OCI-LY1 (cell line): Measurements from ENCODE around the gene NUP210L.
"Not testable (repeated sequence)": the region's sequence is repeated elsewhere in the genome, so short reads cannot be mapped to it uniquely, and the experiment has no call there.

Experiments
- H2AFZ ChIP-seq: fragments of 200-600 bp; sonication (generic), shearing (Covaris generic); 2 replicates; pipeline ENCODE4 v1.6.0; 2014; ENCODE audit warnings: antibody characterized with exemption, mild to moderate bottlenecking, low read length
- H3F3A ChIP-seq: fragments of 200-600 bp; sonication (generic), shearing (Covaris generic); 2 replicates; pipeline ENCODE4 v1.6.0; 2014; ENCODE audit warnings: mild to moderate bottlenecking, antibody characterized with exemption, low read length, moderate library complexity; ENCODE audit not compliant: insufficient read depth
- H3K27ac ChIP-seq: fragments of 200-600 bp; sonication (generic); 2 replicates; pipeline ENCODE4 v1.5.1; 2014; ENCODE audit warnings: low read length, mixed run types, mild to moderate bottlenecking, low read depth; ENCODE audit not compliant: poor library complexity, severe bottlenecking
- H3K27me3 ChIP-seq: fragments of 200-600 bp; sonication (generic); 2 replicates; pipeline ENCODE4 v1.6.0; 2014; ENCODE audit warnings: antibody characterized with exemption, mild to moderate bottlenecking, low read length, moderate library complexity; ENCODE audit not compliant: insufficient read depth
- H3K36me3 ChIP-seq: fragments of 200-600 bp; sonication (generic); 2 replicates; pipeline ENCODE4 v1.6.1; 2014; ENCODE audit warnings: mild to moderate bottlenecking, antibody characterized with exemption, low read length, moderate library complexity, mixed read lengths; ENCODE audit not compliant: insufficient read depth
- H3K4me1 ChIP-seq: fragments of 200-600 bp; sonication (generic); 2 replicates; pipeline ENCODE4 v1.5.1; 2014; ENCODE audit warnings: mild to moderate bottlenecking, low read length, moderate library complexity; ENCODE audit not compliant: insufficient read depth, severe bottlenecking
- H3K4me2 ChIP-seq: fragments of 200-600 bp; sonication (generic), shearing (Covaris generic); 2 replicates; pipeline ENCODE4 v1.6.1; 2014; ENCODE audit warnings: low read length
- H3K4me3 ChIP-seq: fragments of 200-600 bp; sonication (generic); 2 replicates; pipeline ENCODE4 v1.5.1; 2014; ENCODE audit warnings: low read length, low read depth, mild to moderate bottlenecking, mixed read lengths; ENCODE audit not compliant: poor library complexity, severe bottlenecking
- H3K79me2 ChIP-seq: fragments of 200-600 bp; shearing (Covaris generic); 2 replicates; pipeline ENCODE4 v1.6.1; 2016; ENCODE audit warnings: mixed run types, low read length, mixed read lengths; ENCODE audit not compliant: insufficient read depth
- H3K9ac ChIP-seq: fragments of 200-600 bp; sonication (generic), shearing (Covaris generic); 2 replicates; pipeline ENCODE4 v1.6.1; 2014; ENCODE audit warnings: mild to moderate bottlenecking, low read length, mixed read lengths
- H3K9me2 ChIP-seq: fragments of 200-600 bp; sonication (generic), shearing (Covaris generic); 2 replicates; pipeline ENCODE4 v1.6.1; 2014; ENCODE audit warnings: low read depth, mild to moderate bottlenecking, low read length, mixed read lengths
- H3K9me3 ChIP-seq: fragments of 200-600 bp; shearing (Covaris generic); 2 replicates; pipeline ENCODE4 v1.6.1; 2014; ENCODE audit warnings: low read length, mixed read lengths
- H4K20me1 ChIP-seq: fragments of 200-600 bp; sonication (generic), shearing (Covaris generic); 2 replicates; pipeline ENCODE4 v1.6.0; 2016; ENCODE audit warnings: mild to moderate bottlenecking, low read length; ENCODE audit not compliant: insufficient read depth
- CTCF ChIP-seq: fragments of 200-600 bp; sonication (generic), shearing (Covaris generic); IDR thresholded peaks from 2 replicates; pipeline ENCODE4 v1.5.1; 2017; ENCODE audit warnings: mild to moderate bottlenecking, antibody characterized with exemption, low read length, moderate library complexity, mixed read lengths
- EZH2 ChIP-seq: fragments of 200-600 bp; sonication (generic), shearing (Covaris generic); IDR thresholded peaks from 2 replicates; pipeline ENCODE4 v1.8.0; 2017; ENCODE audit warnings: borderline replicate concordance, mixed run types, mild to moderate bottlenecking, antibody characterized with exemption, low read length, moderate library complexity, mixed read lengths

The NUP210L gene

DNA sequence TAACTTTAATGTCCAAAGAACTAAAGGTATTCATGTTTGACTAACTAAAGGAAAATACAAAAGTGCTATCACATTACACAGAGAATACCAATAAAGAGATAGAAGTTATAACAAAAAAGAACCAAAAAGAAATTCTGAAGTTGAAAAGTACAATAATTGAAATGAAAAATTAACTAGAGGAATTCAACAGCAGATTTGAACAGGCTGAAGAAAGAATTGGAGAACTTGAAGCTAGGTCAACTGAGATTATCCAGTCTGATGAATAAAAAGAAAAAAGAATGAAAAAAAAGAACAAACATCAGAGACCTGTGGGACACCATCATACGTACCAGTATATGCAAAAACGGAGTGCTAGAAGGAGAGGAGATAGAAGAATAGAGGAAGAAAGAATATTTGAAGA, 78.5 kb downstream of the NUP210L start:
- Histone ChIP-seq H3K27me3 (no peaks in the 10 kb centered on the region), H3K27ac (no peak overlapping the region), H3K4me1 (no peaks in the 10 kb centered on the region), H3K4me2 (no peak overlapping the region), H3K4me3 (no peak overlapping the region), H3K36me3 (no peaks in the 10 kb centered on the region), H3K9me2 (no peaks in the 10 kb centered on the region), H4K20me1 (no peaks in the 10 kb centered on the region), H3K9ac (no peak overlapping the region), H3K79me2 (no peaks in the 10 kb centered on the region), H2AFZ (no peak overlapping the region), H3F3A (no peaks in the 10 kb centered on the region), H3K9me3 (no peaks in the 10 kb centered on the region)
- TF ChIP-seq EZH2 = no peak

GRCh38 chr1:154075746-154076145, 79.1 kb downstream of the NUP210L start:
- Histone ChIP-seq H2AFZ (no peak overlapping the region), H3K4me1 (no peaks in the 10 kb centered on the region), H3K4me3 (no peak overlapping the region), H3K9ac (no peak overlapping the region), H3F3A (no peaks in the 10 kb centered on the region), H3K27me3 (no peaks in the 10 kb centered on the region), H3K9me3 (no peaks in the 10 kb centered on the region), H3K4me2 (no peak overlapping the region), H3K27ac (no peak overlapping the region), H4K20me1 (no peaks in the 10 kb centered on the region), H3K79me2 (no peaks in the 10 kb centered on the region), H3K36me3 (no peaks in the 10 kb centered on the region), H3K9me2 (no peaks in the 10 kb centered on the region)
- TF ChIP-seq CTCF = no peak

DNA sequence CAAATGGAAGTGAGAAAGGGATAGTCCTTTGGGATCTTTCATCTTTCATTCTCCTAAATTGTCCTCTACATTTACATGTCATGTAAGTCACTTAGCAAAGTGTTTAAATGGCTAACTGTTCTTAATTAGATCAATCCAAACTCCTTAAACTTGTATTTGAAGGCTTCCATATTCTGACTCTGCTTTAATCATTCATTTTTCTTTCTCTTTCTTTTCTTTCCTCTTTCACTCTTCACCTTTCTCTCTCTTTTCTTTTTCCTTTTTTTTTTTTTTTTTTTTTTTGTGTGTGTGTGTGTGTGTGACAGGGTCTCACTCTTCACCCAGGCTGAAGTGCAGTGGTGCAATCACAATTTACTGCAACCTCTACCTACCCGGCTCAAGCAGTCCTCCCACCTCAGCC, 92.6 kb downstream of the NUP210L start:
- H3K4me2 ChIP-seq = no peak overlapping the region
- H3K4me3 ChIP-seq = no peak overlapping the region
- TF ChIP-seq EZH2 (no peak), CTCF (no peak)
- H3K9me3 ChIP-seq = no peaks in the 10 kb centered on the region
- no peaks in the 10 kb centered on the region for H3K79me2 ChIP-seq
- no peaks in the 10 kb centered on the region for H4K20me1 ChIP-seq
- no peaks in the 10 kb centered on the region for H3K9me2 ChIP-seq
- H3K9ac ChIP-seq = no peak overlapping the region
- no peaks in the 10 kb centered on the region for H3F3A ChIP-seq
- H3K27me3 ChIP-seq = no peaks in the 10 kb centered on the region
- H3K4me1 ChIP-seq = no peaks in the 10 kb centered on the region
- no peaks in the 10 kb centered on the region for H3K36me3 ChIP-seq
- H2AFZ ChIP-seq = no peak overlapping the region
- H3K27ac ChIP-seq = no peak overlapping the region

DNA sequence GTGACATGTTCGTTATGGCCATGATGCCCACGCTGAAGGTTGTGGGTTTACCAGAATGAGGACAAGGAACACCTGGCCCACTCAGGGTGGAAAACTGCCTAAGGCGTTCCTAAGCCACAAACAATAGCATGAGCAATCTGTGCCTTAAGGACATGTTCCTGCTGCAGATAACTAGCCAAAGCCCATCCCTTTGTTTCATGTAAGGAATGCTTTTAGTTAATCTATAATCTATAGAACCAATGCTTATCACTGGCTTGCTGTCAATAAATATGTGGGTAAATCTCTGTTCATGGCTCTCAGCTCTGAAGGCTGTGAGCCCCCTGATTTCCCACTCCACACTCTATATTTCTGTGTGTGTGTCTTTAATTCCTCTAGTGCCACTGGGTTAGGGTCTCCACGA, 107.4 kb downstream of the NUP210L start:
- not testable (repeated sequence) for H3K9me3 ChIP-seq, H3K4me2 ChIP-seq, H3K27ac ChIP-seq, H3K4me3 ChIP-seq, H3F3A ChIP-seq, H3K79me2 ChIP-seq, H3K36me3 ChIP-seq, H3K9ac ChIP-seq, H3K9me2 ChIP-seq, H4K20me1 ChIP-seq, H3K4me1 ChIP-seq, H2AFZ ChIP-seq, H3K27me3 ChIP-seq

- not testable (repeated sequence) for H3K27me3 ChIP-seq, H3K4me1 ChIP-seq, H3K27ac ChIP-seq, H3K36me3 ChIP-seq, H3K9ac ChIP-seq, H3K79me2 ChIP-seq, H4K20me1 ChIP-seq, H3K4me2 ChIP-seq, H3K9me2 ChIP-seq, H3K4me3 ChIP-seq, H3K9me3 ChIP-seq, H3F3A ChIP-seq, H2AFZ ChIP-seq
Observed at GRCh38 chr1:154033697-154034096, 121.2 kb downstream of the NUP210L start.
